PFSK-1 (cell line): Measurements from ENCODE around the gene SEMA3B.

Experiments used
- POLR2AphosphoS5 ChIP-seq: IDR thresholded peaks from 2 replicates; pipeline ENCODE4 v1.6.1; 2012; ENCODE audit warnings: low read depth, mild to moderate bottlenecking, control low read depth, low read length, moderate library complexity
- TAF1 ChIP-seq: IDR thresholded peaks from 2 replicates; pipeline ENCODE4 v1.6.1; 2012; ENCODE audit warnings: low read length, control low read depth, borderline replicate concordance; ENCODE audit not compliant: insufficient read depth
- TF ChIP-seq, protein P1 (sequence below), 2 experiments: IDR thresholded peaks; 2 replicates each; pipeline versions ENCODE4 v1.6.1 to v1.8.0; 2011 to 2012; ENCODE audit warnings: low read depth in 2 of 2, low read length in 2 of 2, control low read depth in 1 of 2, inconsistent platforms in 1 of 2, mild to moderate bottlenecking in 1 of 2, moderate library complexity in 1 of 2; ENCODE audit not compliant: insufficient read depth in 1 of 2

DNA sequence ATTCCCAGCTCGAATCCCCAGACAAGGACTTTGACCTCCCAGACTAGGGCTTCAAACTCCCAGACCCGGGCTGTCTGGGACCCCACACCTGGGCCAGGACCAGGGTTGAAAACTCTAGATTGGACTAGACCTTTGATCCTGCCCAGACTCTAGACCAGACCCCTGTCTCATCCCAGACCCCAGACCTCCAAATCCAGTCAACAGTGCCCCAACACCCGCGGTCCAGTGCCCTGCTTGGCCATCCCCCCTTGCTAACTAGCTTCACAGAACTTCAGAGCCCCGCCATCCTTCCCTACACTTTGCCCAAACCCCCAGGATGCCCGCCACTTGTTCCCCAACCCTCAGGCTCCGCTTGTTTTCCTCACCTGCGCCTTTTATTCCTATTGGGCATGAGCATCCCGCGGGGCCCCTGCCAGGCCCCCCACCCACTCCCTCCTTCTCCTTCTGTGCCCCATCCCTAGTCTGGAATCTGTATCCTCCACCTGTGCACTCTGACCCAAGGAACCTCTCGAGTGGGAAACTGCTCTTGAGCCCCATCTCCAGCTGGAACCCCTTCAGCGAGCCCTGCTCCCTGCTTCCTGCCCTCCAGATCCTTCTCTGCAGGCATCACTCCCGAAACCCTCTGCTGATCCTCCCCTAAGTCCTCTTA is 32.3 kb upstream of the SEMA3B start:
- TF ChIP-seq TAF1 (no peak), POLR2AphosphoS5 (no peak)
- TF ChIP-seq, protein P1, sequence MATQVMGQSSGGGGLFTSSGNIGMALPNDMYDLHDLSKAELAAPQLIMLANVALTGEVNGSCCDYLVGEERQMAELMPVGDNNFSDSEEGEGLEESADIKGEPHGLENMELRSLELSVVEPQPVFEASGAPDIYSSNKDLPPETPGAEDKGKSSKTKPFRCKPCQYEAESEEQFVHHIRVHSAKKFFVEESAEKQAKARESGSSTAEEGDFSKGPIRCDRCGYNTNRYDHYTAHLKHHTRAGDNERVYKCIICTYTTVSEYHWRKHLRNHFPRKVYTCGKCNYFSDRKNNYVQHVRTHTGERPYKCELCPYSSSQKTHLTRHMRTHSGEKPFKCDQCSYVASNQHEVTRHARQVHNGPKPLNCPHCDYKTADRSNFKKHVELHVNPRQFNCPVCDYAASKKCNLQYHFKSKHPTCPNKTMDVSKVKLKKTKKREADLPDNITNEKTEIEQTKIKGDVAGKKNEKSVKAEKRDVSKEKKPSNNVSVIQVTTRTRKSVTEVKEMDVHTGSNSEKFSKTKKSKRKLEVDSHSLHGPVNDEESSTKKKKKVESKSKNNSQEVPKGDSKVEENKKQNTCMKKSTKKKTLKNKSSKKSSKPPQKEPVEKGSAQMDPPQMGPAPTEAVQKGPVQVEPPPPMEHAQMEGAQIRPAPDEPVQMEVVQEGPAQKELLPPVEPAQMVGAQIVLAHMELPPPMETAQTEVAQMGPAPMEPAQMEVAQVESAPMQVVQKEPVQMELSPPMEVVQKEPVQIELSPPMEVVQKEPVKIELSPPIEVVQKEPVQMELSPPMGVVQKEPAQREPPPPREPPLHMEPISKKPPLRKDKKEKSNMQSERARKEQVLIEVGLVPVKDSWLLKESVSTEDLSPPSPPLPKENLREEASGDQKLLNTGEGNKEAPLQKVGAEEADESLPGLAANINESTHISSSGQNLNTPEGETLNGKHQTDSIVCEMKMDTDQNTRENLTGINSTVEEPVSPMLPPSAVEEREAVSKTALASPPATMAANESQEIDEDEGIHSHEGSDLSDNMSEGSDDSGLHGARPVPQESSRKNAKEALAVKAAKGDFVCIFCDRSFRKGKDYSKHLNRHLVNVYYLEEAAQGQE (IDR thresholded peaks at IDR 0.05; ENCODE audit: insufficient read depth in 1 of 2, low read depth in 2 of 2, low read length in 2 of 2), result no peak
